ENCODE results near the gene SPAG16. TPM values are rescaled to one million over a fixed set of nuclear protein-coding genes. Genes with fewer than 3 reads are reported as not detected.

Gene SPAG16
- total RNA-seq, 1 experiment from 2014 or later = 13.0 TPM

DNA sequence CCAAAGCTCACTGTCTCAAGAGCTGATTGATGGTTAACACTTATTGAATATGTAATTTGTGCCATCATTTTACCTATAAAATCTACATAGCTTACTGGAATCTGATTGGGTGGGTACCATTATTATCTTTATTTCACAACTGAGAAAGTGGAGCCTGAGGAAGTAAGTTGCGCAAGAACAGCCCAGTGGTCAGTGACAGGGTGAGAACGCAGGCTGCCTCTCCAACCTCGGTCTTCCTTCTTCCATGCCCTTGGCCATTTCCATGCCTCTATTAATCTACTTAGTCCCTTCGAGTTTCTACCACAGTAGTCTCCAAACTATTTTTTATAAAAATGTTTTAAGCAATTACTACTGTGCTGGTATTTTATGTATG, 735.7 kb downstream of the SPAG16 start:
- TF ChIP-seq, protein P1, sequence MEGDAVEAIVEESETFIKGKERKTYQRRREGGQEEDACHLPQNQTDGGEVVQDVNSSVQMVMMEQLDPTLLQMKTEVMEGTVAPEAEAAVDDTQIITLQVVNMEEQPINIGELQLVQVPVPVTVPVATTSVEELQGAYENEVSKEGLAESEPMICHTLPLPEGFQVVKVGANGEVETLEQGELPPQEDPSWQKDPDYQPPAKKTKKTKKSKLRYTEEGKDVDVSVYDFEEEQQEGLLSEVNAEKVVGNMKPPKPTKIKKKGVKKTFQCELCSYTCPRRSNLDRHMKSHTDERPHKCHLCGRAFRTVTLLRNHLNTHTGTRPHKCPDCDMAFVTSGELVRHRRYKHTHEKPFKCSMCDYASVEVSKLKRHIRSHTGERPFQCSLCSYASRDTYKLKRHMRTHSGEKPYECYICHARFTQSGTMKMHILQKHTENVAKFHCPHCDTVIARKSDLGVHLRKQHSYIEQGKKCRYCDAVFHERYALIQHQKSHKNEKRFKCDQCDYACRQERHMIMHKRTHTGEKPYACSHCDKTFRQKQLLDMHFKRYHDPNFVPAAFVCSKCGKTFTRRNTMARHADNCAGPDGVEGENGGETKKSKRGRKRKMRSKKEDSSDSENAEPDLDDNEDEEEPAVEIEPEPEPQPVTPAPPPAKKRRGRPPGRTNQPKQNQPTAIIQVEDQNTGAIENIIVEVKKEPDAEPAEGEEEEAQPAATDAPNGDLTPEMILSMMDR (IDR thresholded peaks at IDR 0.05) = no peak
- TF ChIP-seq TCF7L2 (IDR thresholded peaks at IDR 0.05; ENCODE audit: low read depth, low read length) (no peak), POLR2AphosphoS5 (IDR thresholded peaks at IDR 0.05; ENCODE audit: low read depth, low read length) (no peak), SIN3A (IDR thresholded peaks at IDR 0.05; ENCODE audit: borderline replicate concordance, insufficient read depth, low read depth, low read length) (no peak)
- no peaks in the 10 kb centered on the region for H3K9me3 ChIP-seq (ENCODE audit: control insufficient read depth, insufficient read depth, low read depth, low read length)
- CTCF ChIA-PET = no interaction called here
- DNase-seq (ENCODE audit: low read depth, low spot score) (no peak), ATAC-seq (no peak)
- no peaks in the 10 kb centered on the region; the same call in 1 of the 2 replicates for H3K4me1 ChIP-seq (ENCODE audit: control insufficient read depth, insufficient read depth, low read length)
- H3K27ac ChIP-seq (ENCODE audit: low read length) = no peak overlapping the region
- intact Hi-C loops (cut with micrococcal nuclease; ENCODE audit: unreplicated experiment) = no loop called here
- no peaks in the 10 kb centered on the region for H3K36me3 ChIP-seq (ENCODE audit: control insufficient read depth, insufficient read depth, low read length)
- POLR2A ChIA-PET = no interaction called here
- no TSS peak for BruUV-seq (replicated peaks)
- no peak overlapping the region for H3K4me3 ChIP-seq (ENCODE audit: low read depth in 2 of 2, low read length in 2 of 2)
- no peaks in the 10 kb centered on the region for H3K27me3 ChIP-seq (ENCODE audit: control insufficient read depth, insufficient read depth, low read length)
- in situ Hi-C loops (cut with HindIII; ENCODE audit: low pct_unique_long_range_greater_than_20kb, low sequenced_read_pairs) = no loop called here

DNA sequence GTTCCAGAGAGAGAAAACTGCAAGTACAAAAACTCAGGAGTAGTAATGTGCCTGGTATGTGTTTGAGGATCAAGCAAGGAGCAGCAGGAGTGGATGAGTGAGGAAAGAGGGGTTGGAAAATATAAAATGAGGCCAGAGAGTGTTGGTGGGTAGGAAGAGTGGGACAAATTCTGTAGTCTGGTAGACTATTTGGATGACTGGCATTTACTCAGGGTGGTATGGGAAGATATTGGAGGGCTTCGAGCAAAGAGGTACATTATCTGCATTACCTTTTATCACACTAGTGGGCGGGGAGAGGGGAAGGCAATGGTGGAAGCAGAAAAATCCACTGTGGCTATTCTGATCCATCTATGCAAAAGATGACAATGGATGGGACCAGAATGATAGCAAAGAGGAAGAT, 744.9 kb downstream of the SPAG16 start:
- DNase-seq (ENCODE audit: low read depth, low spot score) = no peak
- H3K27me3 ChIP-seq (ENCODE audit: control insufficient read depth, insufficient read depth, low read length) = no peaks in the 10 kb centered on the region
- no peaks in the 10 kb centered on the region for H3K9me3 ChIP-seq (ENCODE audit: control insufficient read depth, insufficient read depth, low read depth, low read length)
- CTCF ChIA-PET = no interaction called here
- H3K4me3 ChIP-seq (ENCODE audit: low read depth in 2 of 2, low read length in 2 of 2) = no peak overlapping the region
- H3K27ac ChIP-seq (ENCODE audit: low read length) = no peak overlapping the region
- BruUV-seq (replicated peaks) = no TSS peak
- no peak for ATAC-seq
- no peaks in the 10 kb centered on the region for H3K36me3 ChIP-seq (ENCODE audit: control insufficient read depth, insufficient read depth, low read length)
- no peaks in the 10 kb centered on the region for H3K4me1 ChIP-seq (ENCODE audit: control insufficient read depth, insufficient read depth, low read length)
- intact Hi-C loops (cut with micrococcal nuclease; ENCODE audit: unreplicated experiment) = no loop called here
- TF ChIP-seq, protein P1 (IDR thresholded peaks at IDR 0.05) = no peak
- TF ChIP-seq TCF7L2 (IDR thresholded peaks at IDR 0.05; ENCODE audit: low read depth, low read length) = no peak
- TF ChIP-seq, protein P2, sequence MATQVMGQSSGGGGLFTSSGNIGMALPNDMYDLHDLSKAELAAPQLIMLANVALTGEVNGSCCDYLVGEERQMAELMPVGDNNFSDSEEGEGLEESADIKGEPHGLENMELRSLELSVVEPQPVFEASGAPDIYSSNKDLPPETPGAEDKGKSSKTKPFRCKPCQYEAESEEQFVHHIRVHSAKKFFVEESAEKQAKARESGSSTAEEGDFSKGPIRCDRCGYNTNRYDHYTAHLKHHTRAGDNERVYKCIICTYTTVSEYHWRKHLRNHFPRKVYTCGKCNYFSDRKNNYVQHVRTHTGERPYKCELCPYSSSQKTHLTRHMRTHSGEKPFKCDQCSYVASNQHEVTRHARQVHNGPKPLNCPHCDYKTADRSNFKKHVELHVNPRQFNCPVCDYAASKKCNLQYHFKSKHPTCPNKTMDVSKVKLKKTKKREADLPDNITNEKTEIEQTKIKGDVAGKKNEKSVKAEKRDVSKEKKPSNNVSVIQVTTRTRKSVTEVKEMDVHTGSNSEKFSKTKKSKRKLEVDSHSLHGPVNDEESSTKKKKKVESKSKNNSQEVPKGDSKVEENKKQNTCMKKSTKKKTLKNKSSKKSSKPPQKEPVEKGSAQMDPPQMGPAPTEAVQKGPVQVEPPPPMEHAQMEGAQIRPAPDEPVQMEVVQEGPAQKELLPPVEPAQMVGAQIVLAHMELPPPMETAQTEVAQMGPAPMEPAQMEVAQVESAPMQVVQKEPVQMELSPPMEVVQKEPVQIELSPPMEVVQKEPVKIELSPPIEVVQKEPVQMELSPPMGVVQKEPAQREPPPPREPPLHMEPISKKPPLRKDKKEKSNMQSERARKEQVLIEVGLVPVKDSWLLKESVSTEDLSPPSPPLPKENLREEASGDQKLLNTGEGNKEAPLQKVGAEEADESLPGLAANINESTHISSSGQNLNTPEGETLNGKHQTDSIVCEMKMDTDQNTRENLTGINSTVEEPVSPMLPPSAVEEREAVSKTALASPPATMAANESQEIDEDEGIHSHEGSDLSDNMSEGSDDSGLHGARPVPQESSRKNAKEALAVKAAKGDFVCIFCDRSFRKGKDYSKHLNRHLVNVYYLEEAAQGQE (IDR thresholded peaks at IDR 0.05; ENCODE audit: insufficient read depth in 1 of 2, low read depth in 2 of 2, low read length in 1 of 2) = no peak
- TF ChIP-seq POLR2AphosphoS5 (IDR thresholded peaks at IDR 0.05; ENCODE audit: low read depth, low read length) = no peak
- no peak for TF ChIP-seq SIN3A (IDR thresholded peaks at IDR 0.05; ENCODE audit: borderline replicate concordance, insufficient read depth, low read depth, low read length)
- in situ Hi-C loops (cut with HindIII; ENCODE audit: low pct_unique_long_range_greater_than_20kb, low sequenced_read_pairs) = no loop called here
- POLR2A ChIA-PET = no interaction called here

Measured in Panc1 (cell line).